ENCODE measurements around the gene WNT3.

DNA sequence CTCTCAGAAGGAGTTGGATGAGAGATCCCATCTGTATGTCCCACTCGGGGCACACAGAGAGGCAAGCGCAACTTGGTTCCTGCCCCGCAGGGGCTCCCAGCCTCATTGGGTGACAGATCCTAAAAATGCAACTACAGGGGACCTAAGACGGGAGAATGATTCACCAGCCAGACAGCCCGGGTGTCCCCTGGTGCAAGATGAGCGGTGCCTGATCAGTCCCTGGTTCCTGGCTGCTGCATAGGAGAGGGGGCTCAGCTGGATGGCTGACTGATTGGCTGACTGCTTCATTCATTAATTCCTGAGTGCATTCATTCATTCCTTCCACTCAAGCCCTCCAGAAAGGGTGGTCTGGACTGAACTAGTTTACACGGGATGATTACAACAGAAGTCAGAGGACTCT, 22.0 kb downstream of the WNT3 start:
- TF ChIP-seq POLR2A (IDR thresholded peaks at IDR 0.05): no peak
- TF ChIP-seq, protein P1, sequence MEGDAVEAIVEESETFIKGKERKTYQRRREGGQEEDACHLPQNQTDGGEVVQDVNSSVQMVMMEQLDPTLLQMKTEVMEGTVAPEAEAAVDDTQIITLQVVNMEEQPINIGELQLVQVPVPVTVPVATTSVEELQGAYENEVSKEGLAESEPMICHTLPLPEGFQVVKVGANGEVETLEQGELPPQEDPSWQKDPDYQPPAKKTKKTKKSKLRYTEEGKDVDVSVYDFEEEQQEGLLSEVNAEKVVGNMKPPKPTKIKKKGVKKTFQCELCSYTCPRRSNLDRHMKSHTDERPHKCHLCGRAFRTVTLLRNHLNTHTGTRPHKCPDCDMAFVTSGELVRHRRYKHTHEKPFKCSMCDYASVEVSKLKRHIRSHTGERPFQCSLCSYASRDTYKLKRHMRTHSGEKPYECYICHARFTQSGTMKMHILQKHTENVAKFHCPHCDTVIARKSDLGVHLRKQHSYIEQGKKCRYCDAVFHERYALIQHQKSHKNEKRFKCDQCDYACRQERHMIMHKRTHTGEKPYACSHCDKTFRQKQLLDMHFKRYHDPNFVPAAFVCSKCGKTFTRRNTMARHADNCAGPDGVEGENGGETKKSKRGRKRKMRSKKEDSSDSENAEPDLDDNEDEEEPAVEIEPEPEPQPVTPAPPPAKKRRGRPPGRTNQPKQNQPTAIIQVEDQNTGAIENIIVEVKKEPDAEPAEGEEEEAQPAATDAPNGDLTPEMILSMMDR (IDR thresholded peaks at IDR 0.05): no peak

Measured in Peyer's patch (tissue), 4 donors.